Activated naive CD4-positive, alpha-beta T cell treated with anti-CD3 and anti-CD28 coated beads, Interleukin-2, amount 10 ng/mL, durations not matched to agents 7 days and 5 days (primary cell): ENCODE data around the gene FAM25G.
"Not testable (repeated sequence)": the region's sequence is repeated elsewhere in the genome, so short reads cannot be mapped to it uniquely, and the experiment has no call there.

Experiments used
- CTCF ChIA-PET: fragments of 350-600 bp; sonication (Branson Sonifier 250); formaldehyde crosslinking; loops from one replicate; lab custom pipeline; 2021; ENCODE audit warnings: antibody characterized with exemption; lab: Charles Lee
- DNase-seq: peaks from one replicate; pipeline ENCODE4 v3.0.0-alpha.2; 2020
- H3K27ac Mint-ChIP-seq: one replicate; pipeline ENCODE4 v1.8.0; 2021; ENCODE audit warnings: mild to moderate bottlenecking, moderate library complexity, mixed read lengths
- H3K27me3 Mint-ChIP-seq: one replicate; pipeline ENCODE4 v1.8.0; 2021; ENCODE audit warnings: mild to moderate bottlenecking, mixed read lengths
- H3K36me3 Mint-ChIP-seq: one replicate; pipeline ENCODE4 v1.8.0; 2021; ENCODE audit warnings: mixed read lengths
- H3K4me1 Mint-ChIP-seq: one replicate; pipeline ENCODE4 v1.8.0; 2021; ENCODE audit warnings: mixed read lengths
- H3K4me3 Mint-ChIP-seq: one replicate; pipeline ENCODE4 v1.8.0; 2021; ENCODE audit warnings: mild to moderate bottlenecking, moderate library complexity, mixed read lengths
- H3K9me3 Mint-ChIP-seq: one replicate; pipeline ENCODE4 v1.8.0; 2021; ENCODE audit warnings: mixed read lengths

The FAM25G gene

GRCh38 chr10:47456079-47456785, 35.3 kb downstream of the FAM25G start:
- H3K4me1 Mint-ChIP-seq, result peaks cover 2% of the 10 kb centered on the region
- no peak overlapping the region for H3K27ac Mint-ChIP-seq
- no peak overlapping the region for H3K4me3 Mint-ChIP-seq
- CTCF ChIA-PET, result no interaction called here
- H3K36me3 Mint-ChIP-seq, result no peaks in the 10 kb centered on the region
- no peak for DNase-seq
- H3K27me3 Mint-ChIP-seq, result peaks cover 29% of the 10 kb centered on the region
- H3K9me3 Mint-ChIP-seq, result no peaks in the 10 kb centered on the region

- not testable (repeated sequence) for H3K27ac Mint-ChIP-seq
Observed at GRCh38 chr10:47455350-47456078, 36.0 kb downstream of the FAM25G start.

DNA sequence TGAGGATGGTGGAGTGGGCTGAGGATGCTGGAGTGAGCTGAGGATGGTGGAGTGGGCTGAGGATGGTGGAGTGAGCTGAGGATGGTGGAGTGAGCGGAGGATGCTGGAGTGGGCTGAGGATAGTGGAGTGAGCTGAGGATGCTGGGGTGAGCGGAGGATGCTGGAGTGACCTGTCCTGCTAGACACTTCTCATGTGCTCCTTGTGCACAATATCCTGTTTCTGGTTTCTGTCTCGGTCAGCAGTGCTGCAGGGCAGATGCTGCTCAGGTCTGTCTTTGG, 36.8 kb downstream of the FAM25G start:
- Mint-ChIP-seq H3K9me3 (no peaks in the 10 kb centered on the region), H3K36me3 (no peaks in the 10 kb centered on the region), H3K27ac (no peak overlapping the region), H3K27me3 (peaks cover 25% of the 10 kb centered on the region), H3K4me3 (no peak overlapping the region), H3K4me1 (no peaks in the 10 kb centered on the region)
- no peak for DNase-seq
- CTCF ChIA-PET, result no interaction called here

More at GRCh38 chr10:47455350-47456078, 36.0 kb downstream of the FAM25G start:
- CTCF ChIA-PET, H3K4me1 Mint-ChIP-seq, H3K4me3 Mint-ChIP-seq, H3K9me3 Mint-ChIP-seq, H3K36me3 Mint-ChIP-seq, DNase-seq: not testable (repeated sequence)
- peaks cover 25% of the 10 kb centered on the region for H3K27me3 Mint-ChIP-seq

DNA sequence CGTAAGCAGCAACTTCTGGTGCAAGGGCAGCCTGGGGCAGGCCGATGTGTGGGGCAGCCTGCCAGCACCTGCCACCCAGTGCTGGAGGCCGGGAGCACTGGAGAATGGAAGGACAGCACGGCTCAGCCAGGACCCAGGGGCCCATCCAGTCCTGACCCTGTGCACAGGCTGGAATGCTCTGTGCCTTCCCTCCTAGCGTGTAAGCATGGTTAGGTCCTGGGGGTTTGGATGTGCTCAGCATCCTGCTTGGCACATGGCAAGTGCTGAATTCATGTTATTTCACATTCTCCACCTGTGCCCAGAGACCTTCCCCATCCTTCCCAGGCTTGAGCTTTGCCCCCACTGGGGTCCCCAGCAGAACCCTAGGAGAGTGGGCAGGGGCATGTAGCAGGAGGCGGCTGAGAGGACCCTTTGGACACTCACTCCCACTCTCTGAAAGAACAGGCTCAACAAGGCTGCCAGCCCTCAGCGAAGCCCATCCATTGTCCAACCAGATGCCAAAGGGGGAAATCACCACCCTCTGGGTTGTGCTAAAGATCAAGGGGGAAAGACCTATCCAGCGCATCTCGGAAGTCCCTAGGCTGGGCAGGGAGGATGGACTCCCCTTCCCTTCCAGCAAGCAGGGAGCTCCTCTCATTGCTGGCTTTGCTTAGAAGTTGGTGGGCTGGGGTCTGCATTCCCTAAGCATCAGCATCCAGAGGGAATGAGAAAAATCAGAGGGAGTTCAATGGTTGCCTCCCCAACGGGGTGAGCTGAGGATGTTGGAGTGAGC, 37.3 kb downstream of the FAM25G start:
- DNase-seq, result no peak
- no peaks in the 10 kb centered on the region for H3K9me3 Mint-ChIP-seq
- H3K4me1 Mint-ChIP-seq, result no peaks in the 10 kb centered on the region
- no peak overlapping the region for H3K4me3 Mint-ChIP-seq
- H3K27me3 Mint-ChIP-seq, result peaks cover 25% of the 10 kb centered on the region
- CTCF ChIA-PET, result no interaction called here
- H3K36me3 Mint-ChIP-seq, result no peaks in the 10 kb centered on the region
- H3K27ac Mint-ChIP-seq, result no peak overlapping the region

- H3K36me3 Mint-ChIP-seq, result no peaks in the 10 kb centered on the region
- CTCF ChIA-PET, result no interaction called here
- no peaks in the 10 kb centered on the region for H3K4me1 Mint-ChIP-seq
- DNase-seq, result no peak
- H3K27ac Mint-ChIP-seq, result no peak overlapping the region
- H3K27me3 Mint-ChIP-seq, result peaks cover 25% of the 10 kb centered on the region
- H3K4me3 Mint-ChIP-seq, result no peak overlapping the region
- H3K9me3 Mint-ChIP-seq, result no peaks in the 10 kb centered on the region
Observed at GRCh38 chr10:47453141-47454007, 38.1 kb downstream of the FAM25G start.

- no peak for DNase-seq
- Mint-ChIP-seq H3K36me3 (no peaks in the 10 kb centered on the region), H3K4me3 (no peak overlapping the region), H3K27ac (no peak overlapping the region), H3K27me3 (peaks cover 20% of the 10 kb centered on the region), H3K9me3 (no peaks in the 10 kb centered on the region), H3K4me1 (no peaks in the 10 kb centered on the region)
- CTCF ChIA-PET, result no interaction called here
Observed at GRCh38 chr10:47452495-47453140, 38.9 kb downstream of the FAM25G start.

GRCh38 chr10:47451998-47452494, 39.5 kb downstream of the FAM25G start:
- no peaks in the 10 kb centered on the region for H3K4me1 Mint-ChIP-seq
- no peaks in the 10 kb centered on the region for H3K36me3 Mint-ChIP-seq
- H3K9me3 Mint-ChIP-seq, result no peaks in the 10 kb centered on the region
- no peak overlapping the region for H3K27ac Mint-ChIP-seq
- H3K27me3 Mint-ChIP-seq, result peaks cover 14% of the 10 kb centered on the region
- no peak overlapping the region for H3K4me3 Mint-ChIP-seq
- no peak for DNase-seq
- CTCF ChIA-PET, result no interaction called here

- H3K4me1 Mint-ChIP-seq, result no peaks in the 10 kb centered on the region
- H3K36me3 Mint-ChIP-seq, result no peaks in the 10 kb centered on the region
- H3K4me3 Mint-ChIP-seq, result no peak overlapping the region
- CTCF ChIA-PET, result no interaction called here
- no peaks in the 10 kb centered on the region for H3K9me3 Mint-ChIP-seq
- H3K27me3 Mint-ChIP-seq, result peaks cover 10% of the 10 kb centered on the region
- no peak for DNase-seq
- no peak overlapping the region for H3K27ac Mint-ChIP-seq
Observed at GRCh38 chr10:47451273-47451997, 40.1 kb downstream of the FAM25G start.

GRCh38 chr10:47450442-47450841, 41.1 kb downstream of the FAM25G start:
- H3K36me3 Mint-ChIP-seq, result no peaks in the 10 kb centered on the region
- peaks cover 5% of the 10 kb centered on the region for H3K9me3 Mint-ChIP-seq

DNA sequence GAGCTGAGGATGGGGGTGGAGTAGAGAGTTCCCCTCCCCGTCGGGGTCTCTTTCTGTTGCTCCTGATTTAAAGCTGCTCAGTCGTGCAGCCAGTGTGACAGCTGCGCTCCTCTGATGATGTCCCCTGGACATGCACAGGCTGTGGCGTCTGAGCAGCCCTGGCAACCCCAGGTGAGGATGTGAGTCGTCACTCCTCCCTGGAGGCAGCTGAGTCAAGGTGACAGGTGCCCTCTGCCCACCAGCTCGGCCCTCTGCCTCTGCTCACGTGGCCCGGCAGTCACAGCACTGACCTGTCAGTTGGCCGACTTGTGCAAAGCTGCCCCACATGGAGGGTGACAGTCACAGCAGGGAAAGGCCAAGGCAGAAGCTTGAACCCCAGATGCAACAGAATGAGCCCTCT, 41.5 kb downstream of the FAM25G start:
- Mint-ChIP-seq H3K9me3 (peaks cover 9% of the 10 kb centered on the region), H3K27ac (no peak overlapping the region), H3K4me3 (no peak overlapping the region), H3K27me3 (peaks cover 10% of the 10 kb centered on the region), H3K4me1 (no peaks in the 10 kb centered on the region), H3K36me3 (no peaks in the 10 kb centered on the region)
- no peak for DNase-seq
- CTCF ChIA-PET, result no interaction called here

More at GRCh38 chr10:47450442-47450841, 41.1 kb downstream of the FAM25G start:
- CTCF ChIA-PET, result no interaction called here
- H3K4me3 Mint-ChIP-seq, result no peak overlapping the region
- peaks cover 10% of the 10 kb centered on the region for H3K27me3 Mint-ChIP-seq
- H3K27ac Mint-ChIP-seq, result no peak overlapping the region
- no peaks in the 10 kb centered on the region for H3K4me1 Mint-ChIP-seq
- no peak for DNase-seq

GRCh38 chr10:47449102-47449978, 42.2 kb downstream of the FAM25G start:
- Mint-ChIP-seq H3K36me3 (no peaks in the 10 kb centered on the region), H3K9me3 (peaks cover 9% of the 10 kb centered on the region), H3K27ac (no peak overlapping the region), H3K4me1 (no peaks in the 10 kb centered on the region), H3K27me3 (peaks cover 5% of the 10 kb centered on the region), H3K4me3 (no peak overlapping the region)
- CTCF ChIA-PET, result no interaction called here
- DNase-seq, result no peak

GRCh38 chr10:47447705-47448104, 43.8 kb downstream of the FAM25G start:
- CTCF ChIA-PET, result no interaction called here
- peaks cover 9% of the 10 kb centered on the region for H3K9me3 Mint-ChIP-seq
- H3K4me3 Mint-ChIP-seq, result no peak overlapping the region
- no peaks in the 10 kb centered on the region for H3K4me1 Mint-ChIP-seq
- DNase-seq, result no peak
- no peaks in the 10 kb centered on the region for H3K36me3 Mint-ChIP-seq
- H3K27me3 Mint-ChIP-seq, result peaks cover 4% of the 10 kb centered on the region
- no peak overlapping the region for H3K27ac Mint-ChIP-seq
